ENCODE data around the gene BEST2.

Gene BEST2

DNA sequence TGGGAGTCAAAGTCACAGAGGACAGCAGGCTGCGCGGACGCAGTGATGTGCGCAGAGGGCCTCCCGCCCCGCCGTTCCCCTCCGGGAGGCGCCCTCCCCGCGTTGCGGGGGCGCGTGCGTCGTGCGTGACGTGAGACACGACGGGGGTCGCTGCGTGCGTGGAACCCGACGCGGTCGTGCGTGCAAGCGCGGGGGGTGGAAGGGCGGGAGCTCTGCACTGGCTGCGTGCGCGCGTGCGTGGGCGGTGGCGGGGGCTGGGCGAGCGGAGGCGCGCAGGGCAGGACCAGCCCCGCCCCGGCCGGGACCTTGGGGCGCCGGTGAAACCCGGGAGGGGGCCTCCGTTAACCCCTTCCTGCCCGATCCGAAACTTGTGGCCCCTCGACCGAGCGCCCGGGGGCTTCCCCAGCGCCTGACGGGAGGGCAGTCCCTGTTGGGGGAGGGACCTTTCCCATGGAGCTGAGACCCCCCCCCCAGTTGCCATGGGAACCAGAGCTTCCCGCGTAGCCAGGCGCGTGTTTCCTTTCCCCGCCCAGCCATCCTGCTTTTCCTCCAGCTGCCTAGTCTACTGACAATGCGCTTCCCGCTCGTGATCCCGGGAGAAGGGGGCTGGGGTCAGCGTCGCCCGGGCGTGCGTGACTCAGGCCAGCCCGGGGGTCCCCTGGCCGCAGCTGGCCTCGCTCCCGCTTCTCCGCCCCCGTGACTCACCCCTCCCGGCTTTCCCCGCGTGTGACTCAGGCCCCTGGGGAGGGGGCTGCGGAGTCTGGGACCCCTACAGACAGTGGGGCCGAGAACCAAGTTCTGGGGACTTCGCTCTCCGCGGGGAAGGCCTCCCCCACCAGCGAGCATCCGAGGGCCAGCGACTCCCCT, 31.1 kb downstream of the BEST2 start:
- H3K9me3 Mint-ChIP-seq, result no peaks in the 10 kb centered on the region
- peak overlapping the region; percentile 87 to 88 (median 87) for H3K4me3 Mint-ChIP-seq
- peak overlapping the region in 2 of 3 experiments; percentile 97 to 98 for H3K27ac Mint-ChIP-seq
- no peaks in the 10 kb centered on the region for H3K36me3 Mint-ChIP-seq (ENCODE audit: low read depth)
- H3K27me3 Mint-ChIP-seq (ENCODE audit: low read depth), result no peaks in the 10 kb centered on the region
- TF ChIP-seq CTCF (IDR thresholded peaks at IDR 0.05; ENCODE audit: unreplicated experiment in 3 of 3), result no peak
- H3K4me1 Mint-ChIP-seq, result peaks cover 25% of the 10 kb centered on the region

DNA sequence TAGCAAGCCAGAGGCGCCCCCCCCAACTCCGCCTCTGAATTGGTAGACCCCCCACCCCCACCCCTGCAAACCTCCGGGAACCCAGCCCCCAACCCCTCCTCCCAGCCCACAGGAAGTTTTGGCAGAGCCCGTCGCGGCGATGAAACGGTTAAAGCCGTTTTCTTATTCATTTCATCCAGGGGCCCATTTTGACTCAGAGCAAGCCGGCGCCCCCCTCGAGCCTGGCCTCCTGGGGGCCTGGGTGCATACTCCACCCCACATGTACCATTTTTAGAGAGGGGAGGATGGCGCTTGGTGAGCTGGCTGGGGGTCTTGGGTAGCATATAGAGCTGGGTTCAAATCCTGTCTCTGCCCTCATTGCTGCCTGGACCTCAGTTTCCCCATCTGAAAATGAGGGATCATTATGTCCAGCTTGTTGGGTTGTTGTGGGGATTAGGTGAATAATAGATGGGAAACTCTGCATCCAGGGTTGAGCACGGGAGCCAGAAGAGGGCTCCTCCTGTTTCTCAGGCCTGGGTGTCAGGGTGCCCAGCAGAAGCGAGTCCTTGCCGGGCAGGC, 31.8 kb downstream of the BEST2 start:
- Mint-ChIP-seq H3K4me1 (peaks cover 29% of the 10 kb centered on the region), H3K4me3 (peak overlapping the region; percentile 73 to 83 (median 81)), H3K27me3 (ENCODE audit: low read depth) (no peaks in the 10 kb centered on the region), H3K36me3 (ENCODE audit: low read depth) (no peaks in the 10 kb centered on the region), H3K9me3 (no peaks in the 10 kb centered on the region), H3K27ac (peak overlapping the region in 1 of 3 experiments; percentile 85)
- no peak for TF ChIP-seq CTCF (IDR thresholded peaks at IDR 0.05; ENCODE audit: unreplicated experiment in 3 of 3)

GRCh38 chr19:12783849-12784393, 32.3 kb downstream of the BEST2 start:
- Mint-ChIP-seq H3K9me3 (no peaks in the 10 kb centered on the region), H3K27me3 (ENCODE audit: low read depth) (no peaks in the 10 kb centered on the region), H3K27ac (peak overlapping the region in 1 of 3 experiments; percentile 85), H3K4me1 (peaks cover 29% of the 10 kb centered on the region), H3K36me3 (ENCODE audit: low read depth) (no peaks in the 10 kb centered on the region), H3K4me3 (peak overlapping the region; percentile 73 to 83 (median 81))
- no peak for TF ChIP-seq CTCF (IDR thresholded peaks at IDR 0.05; ENCODE audit: unreplicated experiment in 3 of 3)

DNA sequence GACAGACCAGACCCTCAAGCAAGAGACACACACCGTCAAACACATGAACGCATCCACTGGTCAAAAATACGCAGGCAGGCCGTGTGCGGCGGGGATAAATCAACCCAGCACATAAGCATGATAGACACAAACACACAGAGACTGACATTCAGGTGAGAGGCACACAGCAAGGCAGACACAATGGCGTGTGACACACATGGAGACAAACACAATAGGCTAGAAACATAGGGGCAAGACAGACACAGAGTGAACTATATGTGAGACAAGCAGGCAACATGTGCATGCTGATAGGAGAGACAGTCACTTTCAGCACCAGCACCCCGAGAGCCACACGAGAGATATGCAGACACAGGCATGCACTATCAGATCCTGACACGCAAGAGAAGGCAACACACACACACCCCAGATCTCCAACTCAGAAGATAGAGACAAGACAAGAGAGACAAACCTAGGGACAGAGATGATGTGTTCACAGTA, 32.8 kb downstream of the BEST2 start:
- no peaks in the 10 kb centered on the region for H3K27me3 Mint-ChIP-seq (ENCODE audit: low read depth)
- no peak for TF ChIP-seq CTCF (IDR thresholded peaks at IDR 0.05; ENCODE audit: unreplicated experiment in 3 of 3)
- no peaks in the 10 kb centered on the region for H3K9me3 Mint-ChIP-seq
- H3K27ac Mint-ChIP-seq, result no peak overlapping the region
- H3K36me3 Mint-ChIP-seq (ENCODE audit: low read depth), result no peaks in the 10 kb centered on the region
- H3K4me3 Mint-ChIP-seq, result no peak overlapping the region
- H3K4me1 Mint-ChIP-seq, result peaks cover 28% of the 10 kb centered on the region

GRCh38 chr19:12784871-12785430, 33.4 kb downstream of the BEST2 start:
- H3K4me3 Mint-ChIP-seq, result no peak overlapping the region
- no peaks in the 10 kb centered on the region for H3K27me3 Mint-ChIP-seq (ENCODE audit: low read depth)
- peaks cover 25% of the 10 kb centered on the region for H3K4me1 Mint-ChIP-seq
- no peak overlapping the region for H3K27ac Mint-ChIP-seq
- H3K36me3 Mint-ChIP-seq (ENCODE audit: low read depth), result no peaks in the 10 kb centered on the region
- no peaks in the 10 kb centered on the region for H3K9me3 Mint-ChIP-seq
- TF ChIP-seq CTCF (IDR thresholded peaks at IDR 0.05; ENCODE audit: unreplicated experiment in 3 of 3), result no peak

Measured in nephron (organoid).